Measurements from ENCODE around the gene ZIC5.

Gene ZIC5

DNA sequence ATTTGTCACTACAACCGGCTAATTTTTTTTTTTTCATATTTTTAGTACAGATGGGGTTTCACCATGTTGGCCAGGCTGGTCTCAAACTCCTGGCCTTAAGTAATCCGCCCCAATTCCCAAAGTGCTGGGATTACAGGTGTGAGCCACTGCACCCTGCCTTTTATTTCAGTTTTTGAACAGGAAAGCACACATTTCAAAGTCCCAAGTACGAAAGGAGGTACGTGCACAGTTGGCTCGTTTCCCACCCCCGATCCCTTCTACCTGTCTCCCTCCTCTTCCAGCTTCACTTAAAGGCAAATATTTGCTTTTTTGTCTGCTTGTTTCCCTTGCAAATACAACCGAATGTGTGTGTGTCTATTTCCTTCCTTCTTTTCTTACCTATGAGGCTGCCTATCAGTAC lies 30.5 kb downstream of the ZIC5 start:
- TF ChIP-seq, protein P1, sequence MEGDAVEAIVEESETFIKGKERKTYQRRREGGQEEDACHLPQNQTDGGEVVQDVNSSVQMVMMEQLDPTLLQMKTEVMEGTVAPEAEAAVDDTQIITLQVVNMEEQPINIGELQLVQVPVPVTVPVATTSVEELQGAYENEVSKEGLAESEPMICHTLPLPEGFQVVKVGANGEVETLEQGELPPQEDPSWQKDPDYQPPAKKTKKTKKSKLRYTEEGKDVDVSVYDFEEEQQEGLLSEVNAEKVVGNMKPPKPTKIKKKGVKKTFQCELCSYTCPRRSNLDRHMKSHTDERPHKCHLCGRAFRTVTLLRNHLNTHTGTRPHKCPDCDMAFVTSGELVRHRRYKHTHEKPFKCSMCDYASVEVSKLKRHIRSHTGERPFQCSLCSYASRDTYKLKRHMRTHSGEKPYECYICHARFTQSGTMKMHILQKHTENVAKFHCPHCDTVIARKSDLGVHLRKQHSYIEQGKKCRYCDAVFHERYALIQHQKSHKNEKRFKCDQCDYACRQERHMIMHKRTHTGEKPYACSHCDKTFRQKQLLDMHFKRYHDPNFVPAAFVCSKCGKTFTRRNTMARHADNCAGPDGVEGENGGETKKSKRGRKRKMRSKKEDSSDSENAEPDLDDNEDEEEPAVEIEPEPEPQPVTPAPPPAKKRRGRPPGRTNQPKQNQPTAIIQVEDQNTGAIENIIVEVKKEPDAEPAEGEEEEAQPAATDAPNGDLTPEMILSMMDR (IDR thresholded peaks at IDR 0.05): no peak

DNA sequence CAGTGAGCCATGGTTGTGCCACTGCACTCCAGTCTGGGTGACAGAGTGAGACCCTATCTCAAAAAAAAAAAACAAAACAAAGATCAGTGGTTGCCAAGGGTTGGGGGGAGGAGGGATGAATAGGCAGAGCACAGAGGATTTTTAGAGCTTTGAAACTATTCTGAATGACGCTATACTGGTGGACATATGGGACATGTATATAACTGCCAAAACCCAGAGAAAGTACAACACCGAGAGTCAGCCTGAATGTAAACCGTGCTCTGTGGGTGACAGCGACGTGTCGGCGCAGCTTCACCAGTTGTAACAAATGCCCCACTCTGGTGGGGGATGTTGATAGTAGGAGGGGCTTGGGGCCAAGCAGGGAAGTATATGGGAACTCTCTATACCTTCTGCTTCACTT lies 32.9 kb downstream of the ZIC5 start:
- TF ChIP-seq, protein P1 (IDR thresholded peaks at IDR 0.05): no peak

DNA sequence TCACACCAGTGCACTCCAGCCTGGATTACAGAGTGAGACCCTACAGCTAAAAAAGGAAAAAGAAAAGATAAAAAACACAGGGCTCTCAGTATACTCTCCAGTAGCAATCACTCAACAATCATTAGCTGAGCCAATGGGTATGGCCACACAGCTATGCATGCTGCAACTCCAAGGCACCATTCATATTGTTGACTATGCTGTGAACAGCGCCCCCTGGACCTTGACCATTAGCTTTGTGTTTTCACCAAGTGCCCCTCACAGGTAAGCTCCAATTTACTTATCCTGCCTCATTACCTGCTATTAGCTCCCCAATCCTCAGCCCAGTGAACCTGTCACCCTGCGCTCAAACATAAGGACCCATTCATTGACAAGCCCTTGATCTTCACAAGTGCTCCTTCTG lies 35.8 kb downstream of the ZIC5 start:
- TF ChIP-seq, protein P1 (IDR thresholded peaks at IDR 0.05): no peak

DNA sequence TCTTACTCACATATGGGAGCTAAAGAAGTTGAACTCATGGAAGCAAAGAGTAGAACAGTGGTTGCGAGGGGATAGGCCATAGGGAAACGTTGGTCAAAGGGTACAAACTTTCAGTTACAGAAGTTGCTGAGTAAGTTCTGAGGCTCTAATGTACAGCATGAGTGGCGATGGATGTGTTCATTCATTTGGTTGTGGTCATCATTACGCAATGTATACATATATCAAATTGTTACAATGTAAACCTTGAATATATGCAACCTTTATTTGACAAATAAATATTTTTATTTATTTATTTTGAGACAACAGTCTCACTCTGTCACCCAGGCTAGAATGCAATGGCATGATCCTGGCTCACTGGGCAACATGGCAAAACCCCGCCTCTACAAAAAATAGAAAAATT lies 38.7 kb downstream of the ZIC5 start:
- TF ChIP-seq, protein P1 (IDR thresholded peaks at IDR 0.05): no peak

DNA sequence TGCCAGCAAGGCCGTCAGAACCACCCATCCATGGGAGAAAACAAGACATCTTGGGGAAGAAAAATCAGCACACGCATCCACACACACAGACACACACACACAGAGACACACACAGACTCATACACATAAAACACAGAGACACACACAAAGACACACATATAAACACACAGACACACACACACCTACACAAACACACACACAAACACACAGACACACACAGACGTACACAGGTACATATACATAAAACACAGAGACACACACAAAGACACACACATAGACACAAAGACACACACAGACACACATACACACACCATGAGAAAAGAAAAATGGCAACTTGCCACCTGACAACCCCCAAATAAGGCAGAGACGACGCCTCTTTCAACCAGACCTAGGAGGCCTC lies 40.6 kb downstream of the ZIC5 start:
- TF ChIP-seq, protein P1 (IDR thresholded peaks at IDR 0.05): no peak

DNA sequence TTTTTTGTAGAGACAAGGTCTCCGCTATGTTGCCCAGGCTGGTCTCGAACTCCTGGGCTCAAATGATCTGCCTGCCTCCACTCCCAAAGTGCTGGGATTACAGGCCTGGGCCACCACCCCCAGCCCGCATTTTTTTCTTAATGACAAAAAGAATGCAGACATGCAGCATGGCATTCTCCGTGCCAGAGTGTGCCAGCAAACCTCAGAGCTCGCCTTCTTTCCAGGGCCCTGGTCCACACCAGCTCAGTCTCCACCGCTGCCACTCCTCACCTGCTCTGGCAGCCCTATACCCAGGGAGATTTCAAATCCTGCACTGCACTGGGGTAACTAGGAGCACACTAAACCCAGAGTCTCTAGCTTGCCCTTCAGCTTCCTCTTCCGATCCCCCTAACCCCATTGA lies 41.7 kb downstream of the ZIC5 start:
- TF ChIP-seq, protein P1 (IDR thresholded peaks at IDR 0.05): no peak

DNA sequence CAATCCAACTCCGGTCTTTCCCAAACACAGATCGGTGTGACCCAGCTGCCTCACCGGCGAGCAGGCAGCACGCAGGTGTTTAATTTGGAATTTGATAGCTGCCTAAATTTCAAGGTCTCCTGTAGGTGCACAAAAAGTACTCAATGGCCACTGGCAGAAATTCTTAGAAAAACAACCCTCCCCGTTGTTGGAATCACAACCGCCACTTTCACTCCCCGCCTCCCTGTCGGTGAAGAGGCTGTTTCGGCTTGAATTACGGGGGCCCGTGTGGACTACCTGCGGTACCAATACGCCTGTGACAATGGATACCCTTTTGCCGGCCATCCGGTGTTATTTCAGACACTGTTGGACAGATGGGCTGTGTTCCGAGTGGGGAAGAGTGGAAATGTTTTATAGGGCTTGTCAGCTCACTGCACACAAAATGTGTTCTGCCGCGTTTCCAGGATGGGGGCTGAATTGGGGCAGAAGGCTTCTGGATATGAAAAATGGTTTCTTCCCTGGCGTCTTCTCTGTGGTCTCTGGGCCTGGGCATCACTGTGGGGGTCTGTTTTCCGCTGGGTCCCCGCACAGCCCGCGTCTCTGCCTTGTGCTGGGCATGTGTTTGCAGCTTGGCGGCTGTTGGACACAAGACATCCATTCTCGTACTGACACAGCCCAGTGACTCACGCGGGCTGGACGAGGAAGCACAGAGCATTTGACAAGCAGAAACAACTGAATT lies 45.4 kb downstream of the ZIC5 start:
- TF ChIP-seq, protein P1 (IDR thresholded peaks at IDR 0.05): no peak

Measured in LNCAP (cell line).